Activated CD8-positive, alpha-beta memory T cell treated with anti-CD3 and anti-CD28 coated beads, Interleukin-2, amount 50 U/mL, for 1 hour (primary cell): Measurements from ENCODE around the gene OR52E5.

ENCODE experiments used
- DNase-seq: peaks from one replicate; pipeline ENCODE4 v3.0.0-alpha.2; 2020; ENCODE audit errors: extremely low read depth

Gene OR52E5

DNA sequence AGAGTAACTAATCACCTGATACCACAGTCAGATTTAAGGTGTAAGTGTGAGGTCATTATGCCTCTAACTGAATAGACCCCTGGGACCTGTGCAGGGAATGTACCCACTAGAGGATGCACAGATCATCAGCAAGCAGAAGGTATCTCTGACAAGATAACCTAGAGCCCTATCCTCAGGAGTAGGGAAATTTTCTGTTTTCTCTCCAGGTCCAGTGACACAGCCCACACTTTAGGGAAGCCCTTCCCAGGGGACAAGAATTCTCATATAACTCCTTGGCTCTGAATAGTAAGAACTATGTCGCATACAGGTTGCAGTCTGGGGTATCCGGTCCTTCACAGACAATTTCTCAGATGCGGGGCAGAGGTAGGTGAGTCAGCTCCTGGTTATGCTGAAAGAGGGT lies at the start of gene OR52E5:
Gene OR52E5 (plus strand): TSS at position 301 of the 400 bp plus-strand sequence. CDS start 7,569 bp downstream, outside the sequence.
- no peak for DNase-seq

DNA sequence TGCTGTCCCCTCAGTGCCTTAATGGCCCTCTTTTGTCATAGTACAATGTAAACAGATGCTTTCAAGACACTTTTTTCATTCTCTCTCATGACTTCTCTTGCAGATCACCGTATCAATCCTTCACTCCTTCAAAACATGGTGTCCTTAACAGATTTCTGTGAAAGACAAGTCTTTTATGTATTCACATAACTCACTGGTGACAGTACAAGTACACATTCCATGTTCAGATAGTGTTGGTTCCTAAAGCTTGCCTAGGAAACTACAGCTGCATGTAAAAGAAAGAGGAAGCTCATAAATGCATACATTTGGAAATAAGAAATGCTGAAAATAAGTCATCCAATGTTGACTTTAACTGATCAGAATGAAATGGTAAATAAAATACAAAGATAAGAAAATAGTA lies 46.3 kb upstream of the OR52E5 start:
- no peak for DNase-seq

DNA sequence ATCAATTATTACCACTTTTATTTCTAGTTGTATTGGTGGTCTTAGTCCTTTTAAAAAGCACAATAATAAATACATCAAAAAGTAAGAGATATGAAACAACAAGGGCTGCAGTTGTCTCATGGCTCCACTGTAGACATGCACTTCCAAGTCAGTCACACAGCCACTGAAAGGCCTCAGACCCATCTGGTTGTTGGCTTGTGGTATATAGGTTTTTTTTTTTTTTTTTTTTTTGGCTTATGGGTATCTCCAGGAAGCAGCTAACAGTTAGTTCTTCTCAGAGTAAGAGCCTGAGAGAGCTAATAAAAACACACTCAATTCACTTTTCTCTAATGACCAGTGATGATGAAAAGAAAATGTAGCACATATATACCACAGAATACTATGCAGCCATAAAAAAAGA lies 45.3 kb upstream of the OR52E5 start:
- no peak for DNase-seq

DNA sequence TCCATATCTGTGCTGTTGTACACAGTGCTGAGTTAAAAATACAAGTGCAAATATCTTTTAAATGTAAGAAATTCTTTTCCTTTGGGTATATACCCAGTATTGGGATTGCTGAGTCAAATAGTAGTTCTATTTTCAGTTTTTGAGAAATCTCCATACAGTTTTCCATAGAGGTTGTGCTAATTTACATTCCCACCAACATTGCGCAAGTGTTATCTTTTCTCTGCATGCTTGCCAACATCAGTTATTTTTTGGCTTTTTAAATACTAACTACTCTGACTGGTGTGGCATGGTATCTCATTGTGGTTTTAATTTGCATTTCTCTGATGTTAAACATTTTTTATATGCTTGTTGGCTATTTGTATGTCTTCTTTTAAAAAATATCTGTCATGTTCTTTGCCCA lies 42.0 kb upstream of the OR52E5 start:
- no peak for DNase-seq

DNA sequence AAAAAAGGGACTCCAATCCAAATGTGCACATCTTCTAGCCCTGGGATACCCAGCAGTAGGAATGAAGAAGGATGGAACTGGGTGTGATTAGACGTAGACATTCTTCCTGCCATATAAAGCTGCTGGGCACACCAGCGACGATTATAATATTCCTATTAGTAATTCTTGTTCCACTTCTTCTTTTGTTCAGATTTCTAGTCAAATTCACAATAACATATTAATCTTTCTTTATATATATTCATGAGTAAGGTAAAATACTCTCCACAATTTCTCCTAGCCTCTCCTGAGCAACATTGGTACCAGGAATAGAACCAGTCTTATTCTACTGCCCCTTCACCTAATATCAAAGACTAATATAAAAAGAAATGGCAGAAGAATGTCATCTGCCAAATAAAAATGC lies 35.4 kb upstream of the OR52E5 start, which contains the start of gene OR52E8:
Gene OR52E8 (minus strand): TSS at position 101 of the 400 bp plus-strand sequence. CDS start 0 bp downstream, at position 101.
- DNase-seq: no peak

DNA sequence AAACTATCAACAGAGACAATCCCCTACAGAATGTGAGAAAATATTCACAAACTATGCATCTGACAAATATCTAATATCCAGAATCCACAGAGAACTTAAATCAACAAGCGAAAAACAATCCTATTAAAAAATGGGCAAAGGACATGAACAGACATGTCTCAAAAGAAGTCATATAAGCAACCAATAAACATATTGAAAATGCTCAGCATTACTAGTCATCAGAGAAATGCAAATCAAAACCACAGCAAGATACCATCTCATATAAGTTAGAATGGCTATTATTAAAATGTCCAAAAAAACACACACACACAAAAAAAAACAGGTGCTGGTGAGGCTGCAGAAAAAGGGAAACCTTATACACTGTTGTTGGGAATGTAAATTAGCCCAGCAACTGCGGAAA lies 27.2 kb upstream of the OR52E5 start:
- DNase-seq: no peak

DNA sequence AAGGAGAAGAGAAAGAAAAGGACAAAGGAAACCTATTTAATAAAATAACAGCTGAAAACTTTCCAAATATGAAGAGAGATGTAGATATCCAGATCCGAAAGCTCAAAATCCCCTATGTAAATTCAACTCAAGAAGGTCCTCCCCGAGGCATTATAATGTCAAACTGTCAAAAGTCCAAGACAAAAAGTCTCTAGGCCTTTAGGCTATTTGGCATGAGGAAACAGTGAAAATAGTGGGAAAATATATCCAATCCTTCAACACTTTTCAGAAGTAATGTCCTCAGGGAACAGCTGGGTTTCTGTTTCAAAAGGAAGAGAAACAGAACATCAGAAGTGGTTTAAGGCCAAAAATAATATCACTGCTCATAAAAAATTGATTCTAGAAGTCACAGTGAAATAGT lies 14.4 kb upstream of the OR52E5 start:
- DNase-seq: no peak

DNA sequence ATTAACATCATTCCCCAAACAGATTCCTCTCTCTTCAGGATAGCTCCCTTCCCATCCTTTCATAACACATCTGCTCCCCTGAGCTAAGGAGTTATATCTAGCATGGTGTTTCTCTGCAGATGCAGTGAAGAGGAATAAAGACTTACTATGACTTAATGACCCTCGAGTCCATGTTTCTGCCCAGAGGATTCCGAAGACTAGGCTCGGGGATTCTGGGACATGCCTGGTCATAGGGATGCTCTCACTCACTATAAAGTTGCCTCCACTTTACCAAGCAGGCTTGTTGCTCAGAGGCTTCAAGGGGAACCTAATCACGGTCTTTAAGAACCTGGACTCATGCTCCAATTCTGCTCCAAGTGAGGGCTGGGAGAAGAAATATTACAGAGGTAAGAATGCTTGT lies 12.7 kb upstream of the OR52E5 start, which contains the start of gene OR52E4:
Gene OR52E4 (plus strand): TSS at position 301 of the 400 bp plus-strand sequence. CDS start 3,664 bp downstream, outside the sequence.
- no peak for DNase-seq

DNA sequence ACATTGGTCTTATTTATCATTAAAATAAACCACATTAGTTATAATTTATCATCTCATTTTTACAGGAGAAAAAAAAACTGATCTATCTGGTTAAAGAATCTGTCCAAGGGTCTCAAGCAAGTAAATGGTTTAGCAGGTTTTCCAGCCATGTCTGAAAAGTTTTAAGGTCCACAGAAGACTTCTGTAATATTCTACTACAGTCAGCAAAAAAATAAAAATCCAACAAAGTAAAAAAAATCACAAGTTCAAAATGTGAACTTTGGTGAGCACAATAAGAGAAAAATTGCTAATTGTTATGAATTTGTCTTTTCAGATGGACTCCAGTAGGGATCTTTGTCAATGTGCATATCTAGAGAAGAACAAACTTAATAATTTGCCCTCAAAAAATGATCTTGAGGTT lies 11.3 kb upstream of the OR52E5 start:
- no peak for DNase-seq

DNA sequence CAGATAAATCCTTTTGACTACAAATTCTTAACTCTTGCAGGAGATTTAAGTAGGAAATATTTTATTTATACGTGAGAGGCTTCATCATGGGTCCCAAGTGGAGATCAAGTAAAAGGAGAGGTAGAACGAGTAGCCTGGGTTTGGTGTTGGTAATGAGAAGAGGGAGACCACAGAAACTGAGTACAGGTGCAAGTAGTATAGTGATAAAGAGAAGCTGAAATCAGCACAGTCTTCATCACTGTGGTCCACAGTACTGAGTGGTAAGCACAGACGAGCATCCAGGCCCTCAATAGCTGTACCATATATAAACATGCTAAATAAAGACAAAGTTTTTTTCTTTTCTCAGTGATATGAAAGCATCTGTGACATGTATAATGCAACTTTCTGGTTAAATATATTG lies 5.8 kb upstream of the OR52E5 start:
- DNase-seq: no peak

DNA sequence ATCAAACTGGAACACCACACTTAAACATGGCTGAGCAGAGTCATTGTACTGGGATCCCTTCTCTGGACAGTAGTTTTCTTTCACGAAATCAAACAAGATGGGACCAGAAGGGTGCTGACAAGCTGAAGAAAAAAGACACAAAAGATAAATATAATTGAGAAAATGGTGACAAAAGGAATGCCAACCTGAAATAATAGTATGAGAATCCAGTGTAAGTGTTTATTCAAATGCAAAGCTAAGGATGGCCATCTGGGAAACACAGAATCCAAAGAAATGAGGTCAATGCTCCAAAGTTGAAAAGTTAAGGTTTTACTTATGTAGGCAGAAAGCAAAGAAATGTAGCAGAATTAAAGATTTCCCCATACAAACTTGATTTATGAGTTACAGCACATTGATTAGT lies 5.3 kb upstream of the OR52E5 start:
- DNase-seq: no peak

DNA sequence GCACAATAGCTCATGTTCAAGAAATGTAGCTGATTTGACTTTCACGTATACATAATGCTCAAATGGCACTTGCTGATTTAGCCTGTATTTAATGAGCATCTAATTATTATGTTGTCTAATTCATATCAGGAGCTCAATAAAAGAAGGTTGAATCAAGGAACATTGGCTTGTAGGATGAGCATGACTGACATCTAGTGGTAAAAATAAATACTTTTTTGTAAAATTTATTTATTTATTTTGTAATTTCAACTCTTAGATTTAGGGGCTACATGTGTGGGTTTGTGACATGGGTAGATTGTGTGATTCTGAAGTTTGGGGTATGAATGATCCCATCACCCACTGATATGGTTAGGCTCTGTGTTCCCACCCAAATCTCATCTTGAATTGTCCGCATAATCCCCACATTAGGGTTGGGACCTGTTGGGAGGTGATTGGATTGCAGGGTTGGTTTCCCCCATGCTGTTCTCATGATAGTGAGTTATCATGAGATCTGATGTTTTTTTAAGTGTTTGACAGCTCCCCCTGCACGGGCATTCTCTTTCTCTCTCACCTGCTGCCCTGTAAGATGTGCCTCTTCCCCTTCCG lies 1.7 kb upstream of the OR52E5 start:
- no peak for DNase-seq

DNA sequence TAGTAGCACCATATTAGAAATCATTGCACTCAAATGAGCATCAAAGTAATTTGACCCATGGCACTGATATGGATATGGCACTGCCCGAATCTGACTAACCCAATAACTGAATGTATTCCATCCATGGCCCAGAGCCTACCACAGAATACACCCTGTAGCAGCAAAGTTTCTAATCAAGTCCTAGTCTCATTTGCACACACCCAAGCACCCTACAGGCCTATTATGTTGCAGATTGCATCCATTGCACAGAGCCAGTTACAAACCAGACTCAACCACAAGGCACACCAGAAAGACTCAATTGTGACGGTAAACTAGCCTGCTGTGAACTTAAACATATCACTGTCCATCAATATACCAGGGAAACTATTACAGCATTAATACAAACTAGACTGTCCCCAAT lies 6.5 kb downstream of the OR52E5 start:
- no peak for DNase-seq

DNA sequence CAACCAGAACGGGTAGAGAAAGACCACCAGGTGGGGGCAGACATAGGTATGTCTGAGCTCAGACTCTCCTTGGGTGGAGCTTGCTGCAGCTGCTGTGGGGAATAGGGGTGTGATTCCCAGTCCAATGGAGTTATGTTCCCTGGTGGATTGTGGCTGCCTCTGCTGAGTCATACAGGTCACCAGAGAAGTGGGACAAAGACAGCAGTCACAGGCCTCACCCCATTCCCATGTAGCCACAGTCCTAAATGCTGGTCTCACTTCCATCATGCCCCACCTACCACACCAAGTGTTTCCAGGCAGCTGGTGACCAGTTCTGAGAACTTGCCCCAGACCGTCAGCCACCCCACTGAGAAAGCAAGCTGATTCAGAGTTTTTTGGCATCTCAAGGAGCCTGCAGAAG lies 17.5 kb downstream of the OR52E5 start:
- no peak for DNase-seq

DNA sequence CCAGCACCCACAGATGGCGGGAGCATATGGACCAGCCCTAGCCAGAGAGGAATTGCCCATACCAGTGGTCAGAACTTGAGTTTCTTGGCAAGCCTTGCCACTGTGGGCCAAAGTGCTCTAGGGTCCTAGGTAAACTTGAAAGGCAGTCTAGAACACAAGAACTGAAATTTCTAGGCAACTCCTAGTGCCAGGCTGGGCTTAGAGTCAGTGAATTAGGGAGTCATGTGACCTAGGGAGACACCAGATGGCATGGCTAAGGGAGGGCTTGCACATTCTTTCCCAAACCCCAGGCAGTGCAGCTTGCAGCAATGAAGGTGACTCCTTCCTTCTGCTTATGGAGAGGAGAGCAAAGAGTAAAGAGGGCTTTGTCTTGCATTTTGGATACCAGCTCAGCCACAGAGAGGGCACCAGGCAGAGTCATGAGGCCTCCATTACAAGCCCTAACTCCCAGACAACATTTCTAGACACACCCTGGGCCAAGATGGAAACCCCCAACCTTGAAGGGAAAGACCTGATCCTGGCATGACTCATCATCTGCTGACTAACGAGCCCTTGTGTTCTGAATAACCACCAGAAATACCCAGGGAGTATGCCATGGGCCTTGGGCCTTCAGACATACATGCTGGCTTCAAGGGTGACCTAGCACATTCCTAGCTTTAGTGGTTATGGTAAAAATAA lies 29.9 kb downstream of the OR52E5 start:
- no peak for DNase-seq

DNA sequence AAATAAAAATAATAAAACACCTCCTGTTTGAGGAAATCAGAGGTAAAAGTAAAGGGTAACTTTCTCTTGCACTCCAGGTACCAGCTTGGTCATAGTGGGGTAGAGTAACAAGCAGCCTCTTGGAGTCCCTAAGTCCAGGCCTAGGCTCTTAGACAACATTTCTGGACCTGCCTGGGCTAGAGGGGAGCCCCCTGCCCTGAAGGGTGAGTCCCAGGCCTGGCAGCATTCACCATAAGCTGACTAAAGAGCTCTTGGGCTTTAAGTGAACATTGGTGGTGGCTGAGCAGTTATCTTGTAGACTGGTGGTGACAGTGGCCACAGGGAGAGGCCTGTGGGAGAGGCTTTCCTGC lies 30.4 kb downstream of the OR52E5 start:
- no peak for DNase-seq

DNA sequence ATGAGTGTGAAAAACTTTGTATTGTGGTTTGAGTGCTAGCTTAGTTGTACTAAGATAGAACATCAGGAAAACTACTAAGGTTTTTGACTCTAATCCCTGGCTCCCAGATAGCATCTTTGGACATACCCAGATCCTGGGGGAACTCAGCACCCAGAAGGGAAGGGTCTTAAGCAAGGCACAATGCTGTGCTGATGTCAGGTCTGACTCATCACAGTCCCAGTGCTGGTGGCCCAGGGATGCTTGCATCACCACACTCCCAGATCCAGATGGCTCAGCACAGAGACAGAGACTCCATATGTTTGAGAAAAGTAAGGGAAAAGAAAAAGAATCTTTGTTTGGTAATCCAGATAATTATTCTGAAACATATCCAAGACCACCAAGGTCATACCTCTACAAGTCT lies 30.8 kb downstream of the OR52E5 start:
- no peak for DNase-seq

DNA sequence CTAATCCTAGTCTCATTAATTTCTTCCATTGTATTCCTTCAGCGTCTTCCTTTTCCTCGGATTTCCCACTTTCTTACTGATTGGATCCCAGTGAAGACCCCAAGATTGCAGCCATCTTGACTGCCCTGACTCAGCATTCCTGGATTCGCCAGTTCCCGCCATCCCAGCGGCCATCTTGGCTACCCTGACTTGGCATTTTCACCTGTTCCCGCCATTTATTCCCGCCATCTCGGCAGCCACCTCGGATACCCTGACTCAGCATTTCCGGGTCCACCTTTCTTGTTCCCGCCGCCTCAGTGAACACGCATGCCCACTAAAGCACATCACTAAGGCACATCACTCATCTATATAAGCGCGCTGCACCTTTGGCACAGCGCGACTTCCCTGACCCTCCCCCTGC lies 35.3 kb downstream of the OR52E5 start:
- DNase-seq: no peak

DNA sequence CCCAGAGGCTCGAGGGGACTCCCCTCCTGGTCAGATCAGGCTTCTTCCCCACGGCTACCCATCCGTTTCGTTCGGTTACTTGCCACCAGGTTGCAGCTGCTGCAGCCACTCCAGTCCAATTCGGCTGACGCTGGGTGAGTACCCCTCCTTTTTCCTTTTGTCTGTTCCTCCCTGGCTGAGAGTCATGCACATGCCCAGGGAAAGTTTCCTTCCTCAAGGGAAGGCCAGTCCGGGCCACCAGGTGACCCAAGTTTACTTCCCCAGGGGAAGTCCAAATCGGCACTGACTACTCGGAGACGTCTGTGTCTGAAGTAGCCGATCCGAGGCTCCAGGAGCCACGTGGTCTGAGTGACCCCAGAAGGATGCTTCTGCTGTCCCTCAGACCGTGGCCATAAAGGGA lies 35.8 kb downstream of the OR52E5 start:
- no peak for DNase-seq

DNA sequence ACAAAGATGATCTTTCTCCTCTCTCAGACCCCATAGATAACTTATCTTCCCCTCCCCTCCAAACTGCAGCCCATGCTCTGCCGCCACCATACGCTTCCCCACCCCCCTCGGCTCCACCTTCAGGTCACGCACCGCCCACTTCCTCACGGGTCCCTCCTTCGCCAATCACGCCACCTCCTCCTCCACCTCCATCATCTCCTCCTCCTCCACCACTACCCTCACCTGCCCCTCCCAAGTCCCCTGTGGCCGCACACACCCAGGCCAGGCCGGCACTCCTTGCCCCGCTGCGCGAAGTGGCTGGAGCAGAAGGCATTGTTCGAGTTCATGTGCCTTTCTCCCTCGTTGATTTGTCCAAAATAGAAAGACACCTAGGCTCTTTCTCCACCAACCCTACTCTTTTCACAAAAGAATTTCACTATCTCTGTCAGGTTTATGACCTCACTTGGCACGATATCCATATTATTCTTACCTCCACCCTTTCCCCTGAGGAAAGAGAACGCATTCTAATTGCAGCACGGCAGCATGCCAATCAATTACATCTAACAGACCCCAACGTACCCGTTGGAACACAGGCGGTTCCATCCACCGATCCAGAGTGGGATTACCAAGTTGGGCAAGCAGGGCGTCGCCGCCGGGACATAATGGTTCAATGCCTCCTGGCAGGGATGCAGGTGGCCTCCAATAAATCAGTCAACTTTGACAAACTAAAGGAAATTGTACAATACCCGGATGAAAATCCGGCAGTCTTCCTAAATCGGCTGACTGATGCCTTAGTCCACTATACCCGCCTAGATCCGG lies 36.8 kb downstream of the OR52E5 start:
- DNase-seq: no peak

DNA sequence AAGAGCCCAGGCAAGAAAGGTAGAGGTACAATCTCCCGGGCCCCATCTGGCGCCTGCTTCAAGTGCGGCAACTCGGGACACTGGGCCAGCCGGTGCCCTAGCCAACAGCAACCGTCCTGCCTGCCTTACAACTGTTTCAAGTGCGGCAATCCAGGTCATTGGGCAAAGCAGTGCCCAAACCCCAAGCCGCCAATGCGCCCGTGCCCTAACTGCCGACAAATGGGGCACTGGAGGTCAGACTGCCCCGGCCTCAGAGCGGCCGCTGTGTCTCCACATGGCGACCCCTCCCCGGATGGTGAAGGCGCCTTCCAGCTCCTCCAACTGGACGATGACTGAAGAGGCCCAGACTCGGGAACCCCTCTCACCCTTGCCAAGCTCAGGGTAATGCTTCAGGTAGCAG lies 37.6 kb downstream of the OR52E5 start:
- DNase-seq: no peak

DNA sequence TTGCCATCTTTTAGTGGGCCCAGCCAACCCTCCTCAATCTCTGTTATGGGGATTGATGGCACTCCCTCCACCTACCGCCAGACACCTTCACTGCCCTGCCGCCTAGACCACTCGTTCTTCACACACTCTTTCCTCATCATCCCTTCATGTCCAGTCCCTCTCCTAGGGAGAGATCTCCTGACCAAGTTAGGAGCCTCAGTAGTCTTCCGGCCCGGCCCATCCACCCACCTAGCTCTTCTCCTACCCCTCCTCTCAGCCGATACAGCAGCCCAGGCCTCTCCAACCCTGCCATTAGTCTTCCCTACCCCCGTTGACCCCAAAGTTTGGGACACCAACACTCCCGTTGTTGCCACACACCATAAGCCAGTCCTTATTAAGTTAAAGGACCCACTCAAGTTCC lies 38.1 kb downstream of the OR52E5 start:
- no peak for DNase-seq

DNA sequence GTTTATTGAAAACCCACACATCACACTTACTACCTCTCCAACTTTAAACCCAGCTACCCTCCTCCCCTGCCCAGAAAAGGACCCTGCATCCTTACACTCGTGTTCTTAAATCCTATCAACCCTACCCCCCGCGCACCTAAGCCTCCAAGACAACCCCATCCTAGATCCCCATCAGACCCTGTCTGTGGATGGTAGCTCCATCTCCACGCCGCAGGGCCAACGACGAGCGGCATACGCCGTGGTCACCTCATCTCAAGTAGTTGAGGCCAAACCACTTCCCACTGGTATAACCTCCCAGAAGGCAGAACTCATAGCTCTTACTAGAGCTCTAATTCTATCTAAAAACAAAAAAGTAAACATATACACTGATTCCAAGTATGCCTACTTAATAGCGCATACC lies 39.7 kb downstream of the OR52E5 start:
- no peak for DNase-seq
